Effector memory CD4-positive, alpha-beta T cell (primary cell): ENCODE results near the gene SORD.
"Not testable (repeated sequence)": the region's sequence is repeated elsewhere in the genome, so short reads cannot be mapped to it uniquely, and the experiment has no call there.

Experiments
- DNase-seq, 3 donors: peaks; one replicate each; pipeline ENCODE4 v3.0.0-alpha.2; 2020
- H3K27ac ChIP-seq: 2 replicates; pipeline ENCODE4 v1.7.0; 2013; ENCODE audit warnings: mild to moderate bottlenecking, low read length, moderate library complexity; ENCODE audit not compliant: insufficient read depth, poor library complexity, severe bottlenecking
- H3K27me3 ChIP-seq: replicated peaks from 2 replicates; pipeline ENCODE4 v1.7.0; 2013; ENCODE audit warnings: mild to moderate bottlenecking, low read length; ENCODE audit not compliant: insufficient read depth, control insufficient read depth, poor library complexity, severe bottlenecking
- H3K36me3 ChIP-seq: 2 replicates; pipeline ENCODE4 v1.7.0; 2013; ENCODE audit warnings: mild to moderate bottlenecking, low read length, moderate library complexity; ENCODE audit not compliant: control insufficient read depth, insufficient read depth
- H3K4me1 ChIP-seq: 2 replicates; pipeline ENCODE4 v1.7.0; 2013; ENCODE audit warnings: low read length, mild to moderate bottlenecking; ENCODE audit not compliant: control insufficient read depth, insufficient read depth, poor library complexity, severe bottlenecking
- H3K4me3 ChIP-seq: 2 replicates; pipeline ENCODE4 v1.7.0; 2013; ENCODE audit warnings: low read length, low read depth, mild to moderate bottlenecking; ENCODE audit not compliant: insufficient read depth, poor library complexity, severe bottlenecking
- H3K9me3 ChIP-seq: 2 replicates; pipeline ENCODE4 v1.7.0; 2013; ENCODE audit warnings: mild to moderate bottlenecking, low read length, moderate library complexity; ENCODE audit not compliant: control insufficient read depth
- total RNA-seq, 3 donors: gene quantifications; one replicate each; lab custom pipeline; 2026; lab: John Stamatoyannopoulos, UW

The SORD gene
- 2.0 to 3.3 (median 3.3) reads per million in 3 donors for total RNA-seq

- H3K27ac ChIP-seq = peak within 1 kb of the TSS; percentile 53
These were observed at the start of gene SORD for GRCh38 chr15:45022871-45023658. TSS of gene SORD (plus strand) at chr15:45023195. CDS start at chr15:45023284, 89 bp downstream.

GRCh38 chr15:44976183-44976582, 46.8 kb upstream of the SORD start:
- H3K4me1 ChIP-seq = not testable (repeated sequence)

More at GRCh38 chr15:45022871-45023658, at the start of gene SORD:
- H3K9me3 ChIP-seq = no peaks in the 10 kb centered on the region
- H3K27me3 ChIP-seq = no peaks in the 10 kb centered on the region
- DNase-seq = peak; percentile 77 to 85 (median 78)
- H3K36me3 ChIP-seq = no peaks in the 10 kb centered on the region
- peaks cover 11% of the 10 kb centered on the region for H3K4me1 ChIP-seq
- peak within 1 kb of the TSS; percentile 81 for H3K4me3 ChIP-seq

GRCh38 chr15:44977781-44978180, 45.2 kb upstream of the SORD start:
- not testable (repeated sequence) for H3K4me1 ChIP-seq, H3K27me3 ChIP-seq, H3K27ac ChIP-seq, DNase-seq, H3K9me3 ChIP-seq, H3K4me3 ChIP-seq, H3K36me3 ChIP-seq

More at GRCh38 chr15:44976183-44976582, 46.8 kb upstream of the SORD start:
- not testable (repeated sequence) for DNase-seq, H3K9me3 ChIP-seq, H3K27me3 ChIP-seq, H3K27ac ChIP-seq, H3K4me3 ChIP-seq, H3K36me3 ChIP-seq

- H3K4me1 ChIP-seq, H3K36me3 ChIP-seq, H3K4me3 ChIP-seq, H3K27me3 ChIP-seq, H3K27ac ChIP-seq, DNase-seq, H3K9me3 ChIP-seq: not testable (repeated sequence)
These were observed 43.2 kb upstream of the SORD start for GRCh38 chr15:44979617-44980339.

DNA sequence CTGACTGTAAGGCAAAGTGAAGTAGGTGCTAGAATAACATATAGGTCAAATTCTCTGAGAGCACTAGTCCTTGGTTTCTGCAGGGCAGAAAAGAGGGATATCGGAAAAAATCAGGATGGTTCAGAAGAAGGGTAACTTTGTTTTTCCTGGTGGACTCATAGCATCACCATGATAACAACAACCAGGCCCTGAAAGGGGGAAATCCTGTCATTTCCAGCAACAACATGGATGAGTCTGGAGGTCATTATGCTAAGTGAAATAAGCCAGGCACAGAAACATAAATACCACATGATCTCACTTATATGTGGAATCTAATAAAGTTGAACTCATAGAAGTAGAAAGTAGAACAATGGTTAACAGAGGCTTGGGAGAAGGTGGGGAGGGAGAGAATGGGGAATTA, 38.9 kb upstream of the SORD start:
- DNase-seq, H3K4me3 ChIP-seq, H3K27ac ChIP-seq, H3K27me3 ChIP-seq, H3K4me1 ChIP-seq, H3K9me3 ChIP-seq, H3K36me3 ChIP-seq: not testable (repeated sequence)

DNA sequence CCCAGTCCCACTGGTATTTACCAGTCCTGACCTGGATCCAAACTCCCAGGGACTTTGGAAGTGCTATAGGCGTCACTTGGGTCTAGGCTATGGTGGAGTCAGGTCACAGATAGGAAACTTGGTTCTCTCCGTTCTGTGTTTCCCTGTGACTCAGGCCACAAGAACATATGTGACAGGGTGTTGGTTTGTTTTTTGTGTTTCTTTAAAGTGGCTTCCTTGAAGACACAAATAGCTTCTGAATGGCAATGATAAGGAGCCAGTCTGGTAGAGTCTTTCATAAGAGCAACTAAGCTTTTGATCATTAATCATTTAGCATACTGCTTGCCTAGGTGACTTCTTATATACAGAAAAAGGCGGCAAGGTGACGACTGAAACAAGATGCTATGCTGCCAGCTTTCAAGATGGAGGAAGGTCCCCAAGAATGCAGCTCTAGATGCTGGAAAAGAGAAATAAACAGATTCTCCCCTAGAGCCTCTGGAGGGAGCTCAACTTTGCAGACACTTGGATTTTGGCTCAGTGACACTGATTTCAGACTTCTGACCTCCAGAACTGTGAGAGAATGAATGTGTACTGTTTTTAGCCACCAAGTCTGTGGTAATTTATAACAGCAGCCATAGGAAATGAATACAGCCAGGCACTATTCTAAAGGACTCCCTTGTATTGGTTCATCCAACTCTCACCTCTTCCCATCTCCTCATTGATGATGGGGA, 36.5 kb upstream of the SORD start:
- H3K27ac ChIP-seq, H3K4me3 ChIP-seq, H3K9me3 ChIP-seq, H3K27me3 ChIP-seq, H3K4me1 ChIP-seq, DNase-seq, H3K36me3 ChIP-seq: not testable (repeated sequence)

DNA sequence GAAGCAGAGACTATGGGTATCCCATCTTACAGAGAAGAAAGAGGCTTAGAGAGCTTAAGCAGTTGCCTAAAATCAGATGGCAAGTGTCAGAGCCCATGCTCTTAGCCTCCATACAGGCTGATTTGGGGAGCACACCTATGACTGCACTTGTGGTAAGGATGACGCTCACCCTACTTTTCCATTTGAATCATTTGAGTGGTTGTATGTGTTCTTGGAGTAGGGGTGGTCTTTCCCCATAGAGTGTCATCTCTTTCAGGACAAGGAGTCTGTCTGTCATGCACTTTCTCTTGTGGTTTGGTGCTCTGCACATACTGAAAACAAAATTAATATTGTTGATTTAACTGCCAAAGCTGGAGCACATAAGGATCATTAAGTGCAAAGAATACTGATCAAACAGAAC, 35.3 kb upstream of the SORD start:
- not testable (repeated sequence) for DNase-seq, H3K27ac ChIP-seq, H3K4me3 ChIP-seq, H3K27me3 ChIP-seq, H3K4me1 ChIP-seq, H3K36me3 ChIP-seq, H3K9me3 ChIP-seq

DNA sequence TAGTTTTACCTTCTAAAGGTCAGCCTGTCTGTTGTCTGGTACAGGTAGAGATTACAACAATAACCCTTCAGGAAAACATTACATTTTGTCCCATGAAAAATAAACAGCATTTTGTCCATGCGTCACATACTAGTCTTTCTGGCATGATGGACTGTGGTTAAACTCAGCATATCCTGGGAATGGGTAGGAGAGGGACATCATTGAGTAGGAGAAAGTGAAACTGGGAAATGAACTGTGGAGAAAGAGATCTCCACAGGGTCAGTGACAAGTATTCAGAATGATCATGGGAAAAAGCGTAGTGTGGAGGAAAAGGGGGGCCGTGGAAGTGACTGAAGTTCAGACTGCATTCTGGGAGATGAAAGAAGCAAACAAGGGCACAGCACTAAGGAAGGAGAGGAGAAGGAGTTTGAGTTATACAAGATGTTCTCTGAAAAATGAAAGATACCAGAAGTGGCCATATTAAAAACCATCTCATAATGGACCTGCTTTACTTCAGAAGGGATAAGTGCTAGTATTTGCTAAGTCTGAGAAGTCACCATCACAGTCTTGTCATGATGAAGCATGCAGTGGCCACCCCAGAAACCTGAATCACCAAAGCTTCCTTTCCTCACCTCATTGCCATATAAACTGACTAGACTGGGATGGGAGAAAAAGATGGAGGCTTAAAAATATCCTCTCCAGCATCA, 34.7 kb upstream of the SORD start:
- H3K4me1 ChIP-seq, H3K36me3 ChIP-seq, H3K9me3 ChIP-seq, H3K4me3 ChIP-seq, H3K27ac ChIP-seq, DNase-seq, H3K27me3 ChIP-seq: not testable (repeated sequence)

- not testable (repeated sequence) for H3K27ac ChIP-seq, H3K4me3 ChIP-seq, H3K9me3 ChIP-seq, H3K4me1 ChIP-seq, DNase-seq, H3K27me3 ChIP-seq, H3K36me3 ChIP-seq
These were observed 34.1 kb upstream of the SORD start for GRCh38 chr15:44988870-44989219.
